Neural progenitor cell (in vitro differentiated cells): ENCODE data around the gene PTPRN2.

Experiments
- CTCF ChIP-seq: fragments of 200-600 bp; sonication (generic); IDR thresholded peaks from 2 replicates; pipeline ENCODE4 v1.5.1; 2017; ENCODE audit warnings: antibody characterized with exemption, mild to moderate bottlenecking
- EZH2 ChIP-seq: fragments of 200-600 bp; sonication (generic); IDR thresholded peaks from 2 replicates; pipeline ENCODE4 v1.6.1; 2017; ENCODE audit warnings: antibody characterized with exemption, mild to moderate bottlenecking, moderate library complexity
- EZH2phosphoT487 ChIP-seq: fragments of 200-600 bp; sonication (generic); IDR thresholded peaks from 2 replicates; pipeline ENCODE4 v1.6.1; 2017; ENCODE audit warnings: antibody characterized with exemption

GRCh38 chr7:157574914-157575586, 1012.6 kb downstream of the PTPRN2 start:
- TF ChIP-seq CTCF = no peak
- TF ChIP-seq EZH2 = no peak
- no peak for TF ChIP-seq EZH2phosphoT487
